Activated naive CD8-positive, alpha-beta T cell treated with anti-CD3 and anti-CD28 coated beads, Interleukin-2, amount 50 U/mL, for 24 hours (primary cell): ENCODE data around the gene GTF2H4.
"Not testable (repeated sequence)": the region's sequence is repeated elsewhere in the genome, so short reads cannot be mapped to it uniquely, and the experiment has no call there.

Source experiments
- ATAC-seq: fragments of 150-1000 bp; cut with Tn5 transposase; one replicate; pipeline ENCODE4 v1.10.0; 2021
- DNase-seq: peaks from one replicate; pipeline ENCODE4 v3.0.0; 2021
- H3K27ac Mint-ChIP-seq: one replicate; pipeline ENCODE4 v1.8.0; 2021; ENCODE audit warnings: mild to moderate bottlenecking, mixed read lengths
- H3K27me3 Mint-ChIP-seq: one replicate; pipeline ENCODE4 v1.8.0; 2021; ENCODE audit warnings: mixed read lengths
- H3K36me3 Mint-ChIP-seq: one replicate; pipeline ENCODE4 v1.8.0; 2021; ENCODE audit warnings: low read depth, mixed read lengths
- H3K4me1 Mint-ChIP-seq: one replicate; pipeline ENCODE4 v1.8.0; 2021; ENCODE audit warnings: mixed read lengths
- H3K4me3 Mint-ChIP-seq: one replicate; pipeline ENCODE4 v1.8.0; 2021; ENCODE audit warnings: mild to moderate bottlenecking, moderate library complexity, mixed read lengths
- H3K9me3 Mint-ChIP-seq: one replicate; pipeline ENCODE4 v1.8.0; 2021; ENCODE audit warnings: mixed read lengths

The GTF2H4 gene

DNA sequence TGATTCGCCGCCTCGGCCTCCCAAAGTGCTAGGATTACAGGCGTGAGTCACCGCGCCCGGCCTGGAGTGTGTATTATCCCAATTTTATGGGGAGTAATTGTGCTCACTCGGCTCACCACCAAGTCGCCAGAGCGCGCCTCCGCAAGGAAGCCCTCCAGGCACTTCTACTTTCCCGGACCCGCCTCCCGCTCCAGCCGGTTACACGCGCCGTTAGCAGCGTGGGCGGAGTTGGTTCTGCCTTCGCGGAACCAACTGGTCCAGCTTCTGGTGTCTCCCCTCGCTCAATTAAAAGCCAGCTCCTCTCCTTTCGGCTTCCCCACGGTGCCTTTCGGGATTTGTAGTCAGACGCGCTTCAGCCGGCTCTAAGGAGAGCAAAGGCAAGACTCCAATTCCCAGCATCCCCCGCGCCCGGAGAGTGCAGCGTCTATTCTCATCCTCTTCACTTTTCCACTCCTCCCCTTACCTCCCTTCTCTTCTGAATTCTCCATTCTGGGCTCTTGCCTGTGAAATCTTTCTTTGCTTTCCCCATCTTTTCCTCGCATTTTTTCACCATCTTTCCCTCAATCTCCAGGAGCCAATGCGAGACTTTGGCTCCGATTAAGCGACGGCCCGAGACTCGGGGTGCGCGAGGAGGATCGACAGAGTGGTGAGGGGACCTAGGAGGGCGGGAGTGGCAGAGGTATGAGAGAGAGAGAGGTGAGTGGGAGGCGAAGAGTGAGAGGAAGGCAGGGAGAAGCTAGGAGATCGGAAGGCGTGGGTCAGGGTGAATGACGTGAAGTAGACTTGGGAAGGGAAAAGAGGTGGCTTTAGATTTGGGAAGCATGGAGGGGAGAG lies at the start of gene GTF2H4:
Gene GTF2H4, plus strand, starts transcription at position 450 of the 834 bp plus-strand sequence.
- Mint-ChIP-seq H3K27me3 (no peaks in the 10 kb centered on the region), H3K4me1 (peaks cover 20% of the 10 kb centered on the region), H3K36me3 (peaks cover 23% of the 10 kb centered on the region), H3K4me3 (peak within 1 kb of the TSS; percentile 95), H3K27ac (peak within 1 kb of the TSS; percentile 79), H3K9me3 (no peaks in the 10 kb centered on the region)
- DNase-seq = peak; percentile 92
- ATAC-seq = peak; percentile 98

DNA sequence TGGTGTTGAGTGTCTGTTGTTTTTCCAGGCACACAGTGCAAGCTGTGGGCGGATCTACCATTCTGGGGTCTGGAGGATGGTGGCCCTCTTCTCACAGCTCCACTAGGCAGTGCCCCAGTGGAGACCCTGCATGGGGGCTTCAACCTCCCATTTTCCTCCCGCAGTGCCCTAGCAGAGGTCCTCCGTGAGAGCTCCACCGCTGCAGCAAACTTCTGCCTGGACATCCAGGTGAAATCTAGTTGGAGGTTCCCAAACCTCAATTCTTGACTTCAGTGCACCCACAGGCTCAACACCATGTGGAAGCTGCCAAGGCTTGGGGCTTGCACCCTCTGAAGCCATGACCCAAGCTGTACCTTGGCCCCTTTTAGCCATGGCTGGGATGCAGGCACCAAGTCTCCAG lies 48.3 kb upstream of the GTF2H4 start:
- H3K27me3 Mint-ChIP-seq, DNase-seq, ATAC-seq, H3K27ac Mint-ChIP-seq, H3K4me3 Mint-ChIP-seq: not testable (repeated sequence)
- Mint-ChIP-seq H3K4me1 (peaks cover 27% of the 10 kb centered on the region), H3K9me3 (peaks cover 19% of the 10 kb centered on the region), H3K36me3 (peaks cover 13% of the 10 kb centered on the region)

- DNase-seq (no peak), ATAC-seq (peak; percentile 43)
- Mint-ChIP-seq H3K27me3 (no peaks in the 10 kb centered on the region), H3K36me3 (peaks cover 13% of the 10 kb centered on the region), H3K4me3 (no peak overlapping the region), H3K4me1 (peaks cover 27% of the 10 kb centered on the region), H3K9me3 (peaks cover 19% of the 10 kb centered on the region), H3K27ac (no peak overlapping the region)
Measured at GRCh38 chr6:30861257-30862048, 46.6 kb upstream of the GTF2H4 start.

DNA sequence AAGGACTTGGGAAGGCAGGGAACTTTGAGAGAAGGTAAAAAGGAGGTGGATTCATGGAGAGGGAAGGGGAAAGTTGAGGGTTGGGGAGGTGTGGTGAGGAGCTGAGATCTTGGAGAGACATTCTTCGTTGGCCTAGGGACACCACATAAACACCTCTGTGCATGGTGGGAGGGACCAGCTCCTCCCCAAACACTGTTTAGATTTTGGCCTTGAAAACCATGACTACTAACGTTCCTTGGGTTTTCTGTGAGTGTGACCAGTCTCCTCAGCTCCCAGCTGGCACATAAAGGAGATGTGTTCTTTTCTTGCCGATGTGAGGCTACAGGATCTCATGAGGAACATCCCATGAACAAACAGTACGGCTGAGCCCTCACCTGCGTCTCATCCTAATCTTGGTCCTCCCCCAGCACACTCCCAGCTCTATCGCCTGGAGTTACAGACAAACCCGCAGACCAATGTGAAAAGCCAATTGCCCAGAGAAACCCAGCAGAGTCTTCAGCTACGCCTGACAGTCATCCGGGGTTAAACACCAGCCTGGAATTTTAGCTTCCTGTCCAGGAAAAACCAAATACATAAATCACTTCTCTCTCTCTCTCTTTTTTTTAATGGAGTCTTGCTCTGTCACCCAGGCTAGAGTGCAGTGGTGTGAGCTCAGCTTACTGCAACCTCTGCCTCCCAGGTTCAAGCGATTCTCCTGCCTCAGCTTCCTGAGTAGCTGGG lies 45.7 kb upstream of the GTF2H4 start:
- Mint-ChIP-seq H3K27ac (no peak overlapping the region), H3K4me3 (no peak overlapping the region), H3K36me3 (peaks cover 13% of the 10 kb centered on the region), H3K4me1 (peaks cover 27% of the 10 kb centered on the region), H3K9me3 (peaks cover 19% of the 10 kb centered on the region), H3K27me3 (no peaks in the 10 kb centered on the region)
- DNase-seq (no peak), ATAC-seq (no peak)

- Mint-ChIP-seq H3K36me3 (peaks cover 11% of the 10 kb centered on the region), H3K27ac (no peak overlapping the region), H3K4me1 (peaks cover 27% of the 10 kb centered on the region), H3K27me3 (no peaks in the 10 kb centered on the region), H3K9me3 (peaks cover 22% of the 10 kb centered on the region), H3K4me3 (no peak overlapping the region)
- ATAC-seq = no peak
- DNase-seq = no peak
Measured at GRCh38 chr6:30864325-30864724, 43.7 kb upstream of the GTF2H4 start.

- Mint-ChIP-seq H3K4me1 (peaks cover 30% of the 10 kb centered on the region), H3K9me3 (peaks cover 47% of the 10 kb centered on the region), H3K36me3 (peaks cover 16% of the 10 kb centered on the region)
- not testable (repeated sequence) for DNase-seq, H3K4me3 Mint-ChIP-seq, ATAC-seq, H3K27me3 Mint-ChIP-seq, H3K27ac Mint-ChIP-seq
Measured at GRCh38 chr6:30869241-30869749, 38.7 kb upstream of the GTF2H4 start.

GRCh38 chr6:30870546-30870945 lies 37.5 kb upstream of the GTF2H4 start:
- peak overlapping the region; percentile 94 for H3K27ac Mint-ChIP-seq
- H3K9me3 Mint-ChIP-seq = peaks cover 47% of the 10 kb centered on the region
- no peaks in the 10 kb centered on the region for H3K27me3 Mint-ChIP-seq
- ATAC-seq (peak; percentile 60), DNase-seq (no peak)
- H3K36me3 Mint-ChIP-seq = peaks cover 16% of the 10 kb centered on the region
- no peak overlapping the region for H3K4me3 Mint-ChIP-seq
- H3K4me1 Mint-ChIP-seq = peaks cover 34% of the 10 kb centered on the region

GRCh38 chr6:30871592-30872183 lies 36.3 kb upstream of the GTF2H4 start:
- Mint-ChIP-seq H3K9me3 (peaks cover 47% of the 10 kb centered on the region), H3K4me1 (peaks cover 44% of the 10 kb centered on the region), H3K4me3 (peak overlapping the region; percentile 16), H3K27ac (peak overlapping the region; percentile 94), H3K36me3 (peaks cover 16% of the 10 kb centered on the region), H3K27me3 (no peaks in the 10 kb centered on the region)
- ATAC-seq (peak; percentile 20), DNase-seq (no peak)

DNA sequence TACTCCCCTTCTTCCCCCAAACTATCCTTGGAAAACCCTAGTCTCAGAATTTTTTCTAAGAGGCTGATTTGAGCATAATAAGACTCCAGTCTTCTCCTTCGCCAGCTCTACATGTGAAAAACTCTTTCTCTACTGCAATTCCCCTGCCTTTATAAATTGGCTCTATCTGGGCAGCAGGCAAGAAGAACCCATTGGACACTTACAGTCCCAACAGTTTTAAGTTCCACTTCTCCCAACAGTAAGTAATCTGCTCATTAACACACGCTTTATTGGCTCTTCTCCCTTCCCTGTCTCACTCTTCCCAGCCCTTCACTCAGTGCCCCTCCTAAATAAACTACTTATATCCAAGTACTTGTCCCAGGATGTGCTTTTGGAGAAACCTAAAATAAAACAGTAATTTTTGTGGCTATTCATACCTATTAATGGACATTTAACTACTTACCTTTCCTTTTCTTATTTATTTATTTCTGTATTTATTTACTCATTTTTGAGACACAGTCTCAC lies 34.8 kb upstream of the GTF2H4 start:
- Mint-ChIP-seq H3K9me3 (peaks cover 40% of the 10 kb centered on the region), H3K4me1 (peaks cover 58% of the 10 kb centered on the region), H3K27me3 (no peaks in the 10 kb centered on the region), H3K4me3 (no peak overlapping the region), H3K27ac (no peak overlapping the region), H3K36me3 (peaks cover 16% of the 10 kb centered on the region)
- ATAC-seq (no peak), DNase-seq (no peak)

- peaks cover 16% of the 10 kb centered on the region for H3K36me3 Mint-ChIP-seq
Measured at GRCh38 chr6:30873795-30874194, 34.2 kb upstream of the GTF2H4 start.

DNA sequence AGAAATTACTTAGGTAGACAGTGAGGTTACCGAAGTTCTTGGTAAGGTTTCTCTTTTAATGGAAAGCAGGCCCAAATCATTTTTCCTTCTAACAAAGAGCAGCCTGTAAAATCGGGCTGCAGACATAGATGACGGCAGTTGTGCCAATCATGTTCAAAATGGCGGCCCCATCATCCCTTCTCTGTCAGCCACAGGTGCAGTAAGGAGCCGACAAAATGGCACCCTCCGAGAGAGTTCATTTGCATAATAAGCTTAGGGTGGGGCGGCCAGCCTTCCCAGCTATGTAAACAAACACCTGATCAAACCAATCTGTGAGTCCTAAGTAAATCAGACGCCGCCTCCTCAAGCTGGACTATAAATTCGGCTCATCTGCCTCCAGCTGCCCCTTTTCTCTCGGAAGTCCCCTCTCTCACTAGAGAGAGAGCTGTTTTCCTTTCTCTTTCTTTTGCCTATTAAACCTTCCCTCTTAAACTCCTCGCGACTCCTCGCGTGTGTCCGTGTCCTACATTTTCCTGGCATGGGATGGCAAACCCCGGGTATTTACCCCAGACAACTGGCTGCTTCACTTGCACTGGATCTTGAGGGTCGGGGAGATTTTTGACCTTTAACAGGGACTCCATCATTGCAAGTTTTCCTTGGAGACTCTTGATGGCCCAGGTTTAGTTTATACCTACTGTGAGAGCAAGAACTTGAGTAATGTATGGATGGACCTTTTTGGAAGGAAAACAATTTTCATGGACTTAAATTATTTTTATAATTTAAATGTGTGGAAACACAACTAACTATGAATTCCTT lies 32.6 kb upstream of the GTF2H4 start:
- ATAC-seq (no peak), DNase-seq (no peak)
- peaks cover 27% of the 10 kb centered on the region for H3K9me3 Mint-ChIP-seq
- peaks cover 6% of the 10 kb centered on the region for H3K36me3 Mint-ChIP-seq
- peak overlapping the region; percentile 83 for H3K27ac Mint-ChIP-seq
- H3K4me1 Mint-ChIP-seq = peaks cover 69% of the 10 kb centered on the region
- no peak overlapping the region for H3K4me3 Mint-ChIP-seq
- no peaks in the 10 kb centered on the region for H3K27me3 Mint-ChIP-seq

More at GRCh38 chr6:30873795-30874194, 34.2 kb upstream of the GTF2H4 start:
- H3K27me3 Mint-ChIP-seq, H3K27ac Mint-ChIP-seq, H3K4me3 Mint-ChIP-seq, DNase-seq, ATAC-seq: not testable (repeated sequence)
- peaks cover 37% of the 10 kb centered on the region for H3K9me3 Mint-ChIP-seq
- H3K4me1 Mint-ChIP-seq = peaks cover 64% of the 10 kb centered on the region

GRCh38 chr6:30876039-30876730 lies 31.8 kb upstream of the GTF2H4 start:
- peaks cover 21% of the 10 kb centered on the region for H3K9me3 Mint-ChIP-seq
- peak overlapping the region; percentile 10 for H3K4me3 Mint-ChIP-seq
- H3K27ac Mint-ChIP-seq = peak overlapping the region; percentile 83
- H3K36me3 Mint-ChIP-seq = peaks cover 6% of the 10 kb centered on the region
- no peaks in the 10 kb centered on the region for H3K27me3 Mint-ChIP-seq
- ATAC-seq (peak; percentile 24), DNase-seq (no peak)
- peaks cover 61% of the 10 kb centered on the region for H3K4me1 Mint-ChIP-seq
